HepG2 (cell line): ENCODE results near the gene TMCC2. TPM values are rescaled to one million over a fixed set of nuclear protein-coding genes. Genes with fewer than 3 reads are reported as not detected.

Source experiments
- ATAC-seq: fragments of 200-7000 bp; cut with Tn5 transposase; 3 replicates; pipeline ENCODE4 v1.9.1; 2020; ENCODE audit warnings: mild to moderate bottlenecking, moderate library complexity
- BruUV-seq: library from RNA; stranded (reverse); fragments of 400-500 nt; replicated peaks from 2 replicates; lab custom pipeline; 2021; lab: Mats Ljungman, UMichigan
- CTCF ChIA-PET: fragments of 300-600 bp; formaldehyde crosslinking; extraction: SDS; loops from one replicate; lab custom pipeline; 2021; ENCODE audit warnings: low total read pairs, inconsistent platforms, low intra/inter-chr PET ratio; lab: Yijun Ruan, JAX
- POLR2A ChIA-PET: fragments of 350-600 bp; sonication (Branson Sonifier 250); formaldehyde crosslinking; loops from one replicate; lab custom pipeline; 2020; ENCODE audit warnings: antibody characterized with exemption, inconsistent platforms; lab: Yijun Ruan, JAX
- DNase-seq: peaks from one replicate; pipeline ENCODE4 v3.0.0-alpha.2; 2015; ENCODE audit warnings: low spot score
- FAIRE-seq: peaks from 3 replicates; lab custom pipeline; 2011; peaks lifted over from hg19 to GRCh38; lab: Jason Lieb, UNC
- H2AFZ ChIP-seq: one replicate; pipeline ENCODE4 v1.6.1; 2011; ENCODE audit warnings: low read length, inconsistent platforms
- H3K27ac ChIP-seq: fragments of 300-600 bp; 3 replicates; pipeline ENCODE4 v1.8.0; 2011; ENCODE audit warnings: mixed run types, mild to moderate bottlenecking, mixed read lengths, low read length, inconsistent platforms; ENCODE audit not compliant: insufficient read depth; ENCODE audit errors: extremely low read length
- H3K27me3 ChIP-seq, 2 experiments: fragments of 200-600 bp in 1 of 2; 2 replicates in 1 of 2; 3 replicates in 1 of 2; pipeline versions ENCODE4 v1.6.0 to v1.8.0; 2011; ENCODE audit warnings: low read length in 2 of 2, mild to moderate bottlenecking in 2 of 2, moderate library complexity in 2 of 2, inconsistent platforms in 1 of 2; ENCODE audit not compliant: insufficient read depth in 2 of 2, control insufficient read depth in 1 of 2
- H3K36me3 ChIP-seq, 2 experiments: fragments of 200-600 bp in 1 of 2; replicated peaks in 1 of 2; 2 replicates in 1 of 2; 3 replicates in 1 of 2; pipeline versions ENCODE4 v1.5.1 to v1.8.0; 2011; ENCODE audit warnings: low read length in 2 of 2, inconsistent platforms in 1 of 2; ENCODE audit not compliant: insufficient read depth in 2 of 2, control insufficient read depth in 1 of 2
- H3K4me1 ChIP-seq: 2 replicates; pipeline ENCODE4 v1.5.1; 2012; ENCODE audit warnings: low read length, inconsistent platforms; ENCODE audit not compliant: insufficient read depth
- H3K4me2 ChIP-seq: 2 replicates; pipeline ENCODE4 v1.6.0; 2011; ENCODE audit warnings: low read depth, low read length, inconsistent platforms
- H3K4me3 ChIP-seq, 3 experiments: fragments of 200-600 bp in 1 of 3; sonication (generic), shearing (Covaris generic) in 1 of 3; replicated peaks in 1 of 3; 2 replicates each; pipeline ENCODE4 v1.5.1; 2011 to 2016; ENCODE audit warnings: low read length in 3 of 3, inconsistent platforms in 2 of 3, low read depth in 2 of 3, mild to moderate bottlenecking in 2 of 3, control low read depth in 1 of 3, mixed read lengths in 1 of 3; ENCODE audit not compliant: insufficient read depth in 1 of 3
- H3K79me2 ChIP-seq: one replicate; pipeline ENCODE4 v1.6.1; 2011; ENCODE audit warnings: low read length, inconsistent platforms; ENCODE audit not compliant: insufficient read depth
- H3K9ac ChIP-seq: 2 replicates; pipeline ENCODE4 v1.6.0; 2011; ENCODE audit warnings: mild to moderate bottlenecking, low read depth, low read length, inconsistent platforms; ENCODE audit not compliant: insufficient read depth
- H3K9me3 ChIP-seq: 2 replicates; pipeline ENCODE4 v1.5.1; 2012; ENCODE audit warnings: mild to moderate bottlenecking, low read length
- H4K20me1 ChIP-seq: 2 replicates; pipeline ENCODE4 v1.6.0; 2011; ENCODE audit warnings: inconsistent platforms, mild to moderate bottlenecking, low read length, moderate library complexity; ENCODE audit not compliant: insufficient read depth
- ATRX ChIP-seq: sonication (generic); formaldehyde crosslinking; IDR thresholded peaks from 2 replicates; pipeline ENCODE4 v1.4.0; 2020; ENCODE audit warnings: missing genetic modification reagents, borderline replicate concordance
- ERF ChIP-seq: IDR thresholded peaks from 2 replicates; pipeline ENCODE4 v1.6.1; 2018; ENCODE audit warnings: missing biosample characterization, missing genetic modification reagents
- GLMP ChIP-seq: sonication (generic); formaldehyde crosslinking; IDR thresholded peaks from 2 replicates; pipeline ENCODE4 v1.9.0; 2021; ENCODE audit warnings: missing genetic modification reagents, mild to moderate bottlenecking, borderline replicate concordance
- HCFC1 ChIP-seq: fragments of 150-350 bp; IDR thresholded peaks from 2 replicates; pipeline ENCODE4 v1.6.1; 2014; ENCODE audit warnings: low read depth, low read length
- IKZF1 ChIP-seq: fragments of 450-650 bp; IDR thresholded peaks from 2 replicates; pipeline ENCODE4 v1.7.1; 2016
- MAF1 ChIP-seq: sonication (generic); formaldehyde crosslinking; IDR thresholded peaks from 2 replicates; pipeline ENCODE4 v1.5.0; 2020; ENCODE audit warnings: missing genetic modification reagents, borderline replicate concordance
- NBN ChIP-seq: fragments of 450-650 bp; conservative IDR thresholded peaks from 2 replicates; pipeline ENCODE4 v1.6.1; 2017
- RORA ChIP-seq: sonication (generic); formaldehyde crosslinking; IDR thresholded peaks from 2 replicates; pipeline ENCODE4 v1.5.0; 2020; ENCODE audit warnings: mild to moderate bottlenecking, missing genetic modification reagents, moderate library complexity
- SRSF9 ChIP-seq: fragments of 200-400 bp; formaldehyde crosslinking; IDR thresholded peaks from 2 replicates; pipeline ENCODE4 v1.6.1; 2018; ENCODE audit warnings: borderline replicate concordance, mild to moderate bottlenecking, low read depth, low read length; ENCODE audit not compliant: insufficient read depth, poor library complexity, severe bottlenecking
- TBX2 ChIP-seq: sonication (generic); formaldehyde crosslinking; IDR thresholded peaks from 2 replicates; pipeline ENCODE4 v1.5.0; 2020; ENCODE audit warnings: missing genetic modification reagents, mild to moderate bottlenecking, borderline replicate concordance
- TIGD3 ChIP-seq: sonication (generic); formaldehyde crosslinking; IDR thresholded peaks from 2 replicates; pipeline ENCODE4 v1.5.1; 2020; ENCODE audit warnings: mild to moderate bottlenecking, missing genetic modification reagents, borderline replicate concordance
- ZFX ChIP-seq: sonication (generic); formaldehyde crosslinking; IDR thresholded peaks from 2 replicates; pipeline ENCODE4 v1.4.0; 2020; ENCODE audit warnings: mild to moderate bottlenecking, low read depth, missing genetic modification reagents, moderate library complexity
- ZNF225 ChIP-seq: sonication (generic); formaldehyde crosslinking; IDR thresholded peaks from 2 replicates; pipeline ENCODE4 v1.4.0; 2020; ENCODE audit warnings: mild to moderate bottlenecking, missing genetic modification reagents
- WGBS: methylation state at CpG from one replicate; pipeline ENCODE4 v1.1.6; 2017; ENCODE audit warnings: low lambda C conversion rate; 5-methylcytosine and 5-hydroxymethylcytosine counted together
- in situ Hi-C: cut with HindIII; loops from 2 replicates; pipeline ENCODE4 v1.10.0; 2017; ENCODE audit warnings: low pct_unique_long_range_greater_than_20kb; ENCODE audit not compliant: extremely low pct_ligation_motif_present
- intact Hi-C: fragments of 100-400 bp; cut with micrococcal nuclease; formaldehyde crosslinking; loops from one replicate; pipeline ENCODE4 v1.10.0; 2022; ENCODE audit not compliant: unreplicated experiment
- polyA plus RNA-seq, 8 experiments: library from polyadenylated mRNA; depleted of rRNA in 3 of 8; stranded (reverse) in 7 of 8; unstranded in 1 of 8; fragments of >200 nt; fragmentation: Illumina TruSeq in 4 of 8; extraction: Trizol in 4 of 8; gene quantifications; 2 replicates each; pipeline versions ENCODE4 v1.2.1 to v1.2.3, GENCODE V29; 2011 to 2016; ENCODE audit warnings: low read depth in 4 of 8, missing spikeins in 1 of 8, mixed read lengths in 1 of 8; ENCODE audit not compliant: insufficient read depth in 1 of 8
- total RNA-seq, 5 experiments: library from RNA; depleted of rRNA; stranded (reverse); fragments of >200 nt; fragmentation: Illumina TruSeq; extraction: Trizol; gene quantifications; 2 replicates each; pipeline ENCODE4 v1.2.3, GENCODE V29; 2016; ENCODE audit warnings: low read depth in 1 of 5
- TF ChIP-seq, protein P1 (sequence below): sonication (generic); formaldehyde crosslinking; IDR thresholded peaks from 2 replicates; pipeline ENCODE4 v1.4.0; 2020; ENCODE audit warnings: missing genetic modification reagents; ENCODE audit errors: not compliant biosample characterization
- TF ChIP-seq, protein P2 (sequence below): IDR thresholded peaks from 2 replicates; pipeline ENCODE4 v1.6.1; 2016; ENCODE audit warnings: missing compliant biosample characterization, missing genetic modification reagents, borderline replicate concordance

The TMCC2 gene
- total and polyA plus RNA-seq, 2 of the 13 experiments (the other 11 are each of a cell fraction or from before 2014, with no cell fraction given), result 0.12 to 0.24 TPM

DNA sequence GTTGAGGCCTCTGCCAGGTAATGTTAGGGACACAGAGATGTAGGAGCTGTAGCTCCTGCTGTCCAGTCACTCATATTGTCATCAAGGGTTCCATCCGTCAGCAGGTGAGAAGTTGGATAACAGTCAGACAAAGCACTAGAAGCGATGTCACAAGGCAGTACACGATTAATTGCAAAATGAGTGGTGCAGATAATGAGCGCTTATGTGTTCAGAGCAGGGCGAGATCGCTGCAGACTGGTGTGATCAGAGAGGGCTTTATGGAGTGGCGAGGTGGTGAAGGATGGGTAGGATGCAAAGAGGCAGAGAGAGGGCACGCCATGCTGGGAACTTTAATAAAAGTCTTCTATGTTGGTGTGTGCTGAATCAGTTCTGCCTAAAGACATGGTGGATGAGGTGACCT lies 8.8 kb downstream of the TMCC2 start:
- no peak for TF ChIP-seq RORA
- TF ChIP-seq, protein P1, sequence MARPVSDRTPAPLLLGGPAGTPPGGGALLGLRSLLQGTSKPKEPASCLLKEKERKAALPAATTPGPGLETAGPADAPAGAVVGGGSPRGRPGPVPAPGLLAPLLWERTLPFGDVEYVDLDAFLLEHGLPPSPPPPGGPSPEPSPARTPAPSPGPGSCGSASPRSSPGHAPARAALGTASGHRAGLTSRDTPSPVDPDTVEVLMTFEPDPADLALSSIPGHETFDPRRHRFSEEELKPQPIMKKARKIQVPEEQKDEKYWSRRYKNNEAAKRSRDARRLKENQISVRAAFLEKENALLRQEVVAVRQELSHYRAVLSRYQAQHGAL (CRISPR knock-in tag), result no peak
- no peak for TF ChIP-seq HCFC1
- no peak for TF ChIP-seq ERF (CRISPR knock-in tag)
- TF ChIP-seq, all 625 proteins: peak for 0
- intact Hi-C loops (no loop called here), in situ Hi-C loops (no loop called here)
- Histone ChIP-seq H3K27me3 (peaks cover 2 to 62% of the 10 kb centered on the region in 2 experiments; a peak in 4 of 5 replicates), H4K20me1 (no peaks in the 10 kb centered on the region), H2AFZ (no peak overlapping the region), H3K79me2 (no peaks in the 10 kb centered on the region), H3K36me3 (no peaks in the 10 kb centered on the region), H3K4me1 (no peaks in the 10 kb centered on the region), H3K9ac (no peak overlapping the region), H3K4me3 (no peak overlapping the region), H3K4me2 (no peak overlapping the region), H3K9me3 (no peaks in the 10 kb centered on the region), H3K27ac (no peak overlapping the region)
- no TSS peak for BruUV-seq
- ATAC-seq (no peak), FAIRE-seq (no peak), DNase-seq (no peak)
- POLR2A ChIA-PET, result no interaction called here
- CTCF ChIA-PET, result no interaction called here
- WGBS, result 34% methylated on average over 8 of the region's 8 CpGs

- in situ Hi-C loops (no loop called here), intact Hi-C loops (no loop called here)
- Histone ChIP-seq H3K9ac (no peak overlapping the region), H2AFZ (no peak overlapping the region), H3K27ac (no peak overlapping the region), H3K4me2 (no peak overlapping the region), H3K27me3 (peaks cover 2 to 64% of the 10 kb centered on the region in 2 experiments; a peak in 4 of 5 replicates), H3K79me2 (no peaks in the 10 kb centered on the region), H3K9me3 (no peaks in the 10 kb centered on the region), H3K36me3 (no peaks in the 10 kb centered on the region), H3K4me3 (no peak overlapping the region), H4K20me1 (no peaks in the 10 kb centered on the region), H3K4me1 (no peaks in the 10 kb centered on the region)
- ChIA-PET CTCF (no interaction called here), POLR2A (no interaction called here)
- DNase-seq, result no peak
- BruUV-seq, result no TSS peak
- ATAC-seq, result no peak
- FAIRE-seq, result no peak
- WGBS, result 41% methylated on average over 4 of the region's 4 CpGs
- TF ChIP-seq MAF1 (CRISPR knock-in tag), result no peak
- no peak for TF ChIP-seq GLMP
- TF ChIP-seq NBN, result no peak
- no peak for TF ChIP-seq TBX2 (CRISPR knock-in tag)
- no peak for TF ChIP-seq TIGD3
- no peak for TF ChIP-seq IKZF1
- TF ChIP-seq, protein P2, sequence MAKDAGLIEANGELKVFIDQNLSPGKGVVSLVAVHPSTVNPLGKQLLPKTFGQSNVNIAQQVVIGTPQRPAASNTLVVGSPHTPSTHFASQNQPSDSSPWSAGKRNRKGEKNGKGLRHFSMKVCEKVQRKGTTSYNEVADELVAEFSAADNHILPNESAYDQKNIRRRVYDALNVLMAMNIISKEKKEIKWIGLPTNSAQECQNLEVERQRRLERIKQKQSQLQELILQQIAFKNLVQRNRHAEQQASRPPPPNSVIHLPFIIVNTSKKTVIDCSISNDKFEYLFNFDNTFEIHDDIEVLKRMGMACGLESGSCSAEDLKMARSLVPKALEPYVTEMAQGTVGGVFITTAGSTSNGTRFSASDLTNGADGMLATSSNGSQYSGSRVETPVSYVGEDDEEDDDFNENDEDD (CRISPR knock-in tag), result no peak
- no peak for TF ChIP-seq ATRX
- TF ChIP-seq ZFX, result no peak
- TF ChIP-seq SRSF9, result no peak
- TF ChIP-seq ZNF225 (CRISPR knock-in tag), result no peak
Observed at GRCh38 chr1:205236951-205237475, 9.3 kb downstream of the TMCC2 start.
